Fibroblast of mammary gland (primary cell): Measurements from ENCODE around the gene KAT7.

Experiments
- DNase-seq: peaks from one replicate; pipeline ENCODE4 v3.0.0-alpha.2; 2010; ENCODE audit warnings: low read depth
- H3K4me3 ChIP-seq: 2 replicates; pipeline ENCODE4 v1.5.1; 2011; ENCODE audit warnings: low read depth, mild to moderate bottlenecking, low read length, moderate library complexity; ENCODE audit not compliant: control insufficient read depth
- TF ChIP-seq, protein P1 (sequence below): conservative IDR thresholded peaks from 2 replicates; pipeline ENCODE4 v1.5.1; 2011; ENCODE audit warnings: low read depth, low read length, inconsistent platforms; ENCODE audit not compliant: control insufficient read depth, insufficient read depth

The KAT7 gene

DNA sequence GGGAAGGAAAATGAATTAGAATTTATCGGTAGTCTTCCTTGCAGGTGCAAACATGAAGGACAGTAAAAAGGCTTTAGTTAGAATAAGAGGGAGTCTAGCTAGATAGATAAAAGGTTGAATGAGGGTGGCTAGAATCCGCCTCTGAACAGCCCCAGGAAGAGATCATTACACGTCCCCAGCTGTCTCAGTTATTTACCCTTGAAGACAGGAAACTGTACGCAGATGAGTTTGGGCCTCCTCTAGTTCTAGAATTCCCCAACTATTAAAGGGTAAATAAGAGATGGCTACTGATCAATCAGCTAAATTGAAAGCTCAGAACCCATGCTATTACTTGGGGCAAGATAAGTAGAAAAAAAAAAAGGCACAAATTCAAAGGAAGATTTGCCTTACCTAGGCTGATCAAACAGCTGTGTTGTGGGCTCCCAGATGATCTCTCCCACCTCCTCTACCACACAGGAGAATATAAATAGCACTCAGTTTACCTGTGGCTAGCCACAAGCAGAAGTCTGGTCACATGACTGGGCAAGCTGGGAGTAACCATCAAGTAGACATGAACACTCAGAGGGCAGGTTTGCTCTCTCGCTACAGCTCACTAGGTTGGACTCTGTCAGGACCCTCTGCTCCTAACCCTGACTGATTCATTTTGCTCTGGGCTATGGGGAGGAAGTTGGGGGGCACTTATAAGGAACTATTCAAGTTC, 41.5 kb upstream of the KAT7 start:
- H3K4me3 ChIP-seq: no peak overlapping the region
- DNase-seq: no peak
- TF ChIP-seq, protein P1, sequence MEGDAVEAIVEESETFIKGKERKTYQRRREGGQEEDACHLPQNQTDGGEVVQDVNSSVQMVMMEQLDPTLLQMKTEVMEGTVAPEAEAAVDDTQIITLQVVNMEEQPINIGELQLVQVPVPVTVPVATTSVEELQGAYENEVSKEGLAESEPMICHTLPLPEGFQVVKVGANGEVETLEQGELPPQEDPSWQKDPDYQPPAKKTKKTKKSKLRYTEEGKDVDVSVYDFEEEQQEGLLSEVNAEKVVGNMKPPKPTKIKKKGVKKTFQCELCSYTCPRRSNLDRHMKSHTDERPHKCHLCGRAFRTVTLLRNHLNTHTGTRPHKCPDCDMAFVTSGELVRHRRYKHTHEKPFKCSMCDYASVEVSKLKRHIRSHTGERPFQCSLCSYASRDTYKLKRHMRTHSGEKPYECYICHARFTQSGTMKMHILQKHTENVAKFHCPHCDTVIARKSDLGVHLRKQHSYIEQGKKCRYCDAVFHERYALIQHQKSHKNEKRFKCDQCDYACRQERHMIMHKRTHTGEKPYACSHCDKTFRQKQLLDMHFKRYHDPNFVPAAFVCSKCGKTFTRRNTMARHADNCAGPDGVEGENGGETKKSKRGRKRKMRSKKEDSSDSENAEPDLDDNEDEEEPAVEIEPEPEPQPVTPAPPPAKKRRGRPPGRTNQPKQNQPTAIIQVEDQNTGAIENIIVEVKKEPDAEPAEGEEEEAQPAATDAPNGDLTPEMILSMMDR: no peak

DNA sequence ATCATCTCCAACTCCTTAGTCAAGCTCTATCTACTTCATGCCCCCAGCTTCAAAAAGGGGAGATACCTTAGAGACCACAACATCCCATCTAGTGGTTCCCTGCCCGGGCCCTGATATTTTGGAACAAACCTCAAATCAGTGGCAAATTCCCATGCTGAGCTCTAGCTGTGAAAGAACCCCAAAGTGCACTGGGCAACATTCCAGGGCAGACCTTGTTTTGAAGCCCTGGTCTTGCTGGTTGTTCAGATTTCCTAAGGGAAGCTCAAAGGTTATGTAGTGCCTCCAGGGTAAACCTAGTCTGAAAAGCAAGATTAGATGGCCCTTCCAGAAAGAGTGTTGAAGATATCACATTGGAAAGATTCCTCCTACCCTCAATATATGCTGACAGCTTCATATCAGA, 40.8 kb upstream of the KAT7 start:
- TF ChIP-seq, protein P1: no peak
- DNase-seq: no peak
- H3K4me3 ChIP-seq: no peak overlapping the region

DNA sequence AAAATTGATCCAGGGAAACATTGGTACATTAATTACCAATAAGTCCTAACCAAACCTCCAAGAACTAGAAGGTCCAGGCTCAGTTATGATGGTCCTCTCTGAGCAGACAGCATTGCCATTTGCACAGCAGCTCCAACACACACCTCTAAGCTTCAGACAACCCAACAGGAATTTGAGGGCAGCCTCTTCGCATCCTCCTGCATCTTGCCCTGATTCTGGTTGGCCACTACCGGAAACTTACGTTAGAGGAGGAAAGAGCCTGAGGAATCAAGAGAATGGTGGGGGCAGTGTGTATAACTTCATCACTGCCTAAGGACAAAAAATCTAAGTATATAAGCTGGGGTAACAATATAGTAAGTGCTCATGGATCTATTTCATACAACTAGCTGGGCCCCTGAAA, 40.3 kb upstream of the KAT7 start:
- no peak overlapping the region for H3K4me3 ChIP-seq
- DNase-seq: no peak
- TF ChIP-seq, protein P1: no peak

DNA sequence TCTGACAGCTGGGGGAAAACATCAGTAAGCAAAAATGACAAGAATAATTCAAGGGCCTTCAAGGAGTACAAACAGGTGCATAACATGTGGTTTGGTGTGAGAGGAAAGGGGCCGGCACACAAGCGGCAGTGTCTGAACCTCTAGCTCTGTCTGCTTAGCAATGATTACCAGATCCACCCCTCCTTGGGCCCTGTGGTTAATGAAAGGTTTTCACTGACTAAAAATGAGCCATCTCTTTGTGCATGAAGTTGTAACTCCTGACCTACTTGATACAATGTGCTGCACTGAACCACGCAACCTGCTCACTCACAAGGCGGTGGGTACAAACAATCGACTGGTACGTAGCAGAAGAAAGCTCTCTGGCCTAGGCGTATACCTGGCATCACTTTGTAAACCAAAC, 39.7 kb upstream of the KAT7 start:
- H3K4me3 ChIP-seq: no peak overlapping the region
- TF ChIP-seq, protein P1: no peak
- no peak for DNase-seq

DNA sequence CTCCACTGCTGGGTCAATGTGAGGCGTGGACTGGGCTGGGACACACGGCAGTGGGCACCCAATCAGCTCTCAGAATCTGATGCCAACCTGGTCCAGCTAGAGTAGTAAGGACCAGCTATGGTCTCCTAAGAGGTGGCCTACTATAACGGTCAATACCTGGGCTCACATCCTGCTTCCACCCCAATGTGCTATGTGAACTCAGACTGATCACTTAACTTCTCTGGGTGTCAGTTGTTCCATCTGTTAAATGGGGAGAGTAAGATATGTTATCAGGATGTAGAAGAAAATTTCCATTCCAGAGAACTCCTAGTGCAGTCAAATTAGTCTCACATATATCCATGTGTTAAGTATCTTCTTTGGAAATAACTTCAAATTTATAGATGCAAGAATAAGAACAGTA, 38.8 kb upstream of the KAT7 start:
- TF ChIP-seq, protein P1: no peak
- DNase-seq: no peak
- no peak overlapping the region for H3K4me3 ChIP-seq

DNA sequence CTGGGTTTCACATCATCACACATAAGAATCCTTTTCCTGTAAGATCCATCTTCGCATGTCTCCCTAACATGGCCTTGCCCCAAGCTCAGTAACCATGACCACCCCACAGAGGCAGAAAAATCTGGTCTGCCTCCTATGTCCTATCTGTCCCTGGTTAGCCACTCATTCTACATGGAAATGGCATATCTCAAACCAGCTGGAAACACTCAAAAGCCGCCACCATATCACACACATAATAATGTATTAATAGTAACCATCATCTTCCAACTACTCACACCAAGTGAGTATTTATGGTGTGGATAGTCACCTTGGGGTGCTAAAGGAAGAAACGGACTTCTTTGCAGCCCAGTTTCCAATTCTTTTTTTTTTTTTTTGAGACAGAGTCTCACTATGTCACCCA, 36.0 kb upstream of the KAT7 start:
- DNase-seq: no peak
- H3K4me3 ChIP-seq: no peak overlapping the region
- TF ChIP-seq, protein P1: no peak

DNA sequence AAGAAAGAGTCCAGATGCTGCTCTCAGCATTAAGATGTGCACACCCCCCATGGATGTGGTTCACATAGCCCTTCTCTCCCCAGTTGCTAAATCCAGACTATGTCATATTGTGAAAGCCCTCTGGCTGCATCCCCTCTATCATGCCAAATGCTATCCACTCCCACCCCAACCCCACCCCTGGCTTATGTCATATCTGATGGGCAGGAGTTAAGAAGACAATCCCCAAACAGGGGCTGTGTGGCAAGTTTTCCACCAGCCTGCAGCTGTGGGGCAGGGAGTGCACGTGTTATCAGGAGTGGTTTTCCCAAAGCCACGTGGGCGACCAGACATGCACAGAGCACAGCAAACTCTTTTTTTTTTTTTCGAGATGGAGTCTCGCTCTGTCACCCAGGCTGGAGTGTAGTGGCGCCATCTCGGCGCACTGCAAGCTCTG, 34.5 kb upstream of the KAT7 start:
- H3K4me3 ChIP-seq: no peak overlapping the region
- TF ChIP-seq, protein P1: no peak
- no peak for DNase-seq
